Dermis microvascular lymphatic vessel endothelial cell (primary cell): ENCODE data around the gene JCAD. TPM values are rescaled to one million over a fixed set of nuclear protein-coding genes. Genes with fewer than 3 reads are reported as not detected.
"Not testable (repeated sequence)": the region's sequence is repeated elsewhere in the genome, so short reads cannot be mapped to it uniquely, and the experiment has no call there.

Experiments
- DNase-seq, 2 donors: peaks; one replicate each; pipeline versions ENCODE4 v3.0.0 to v3.0.0-alpha.2; 2010; ENCODE audit warnings: low read depth in 2 of 2
- total RNA-seq: library from RNA; depleted of rRNA; stranded (reverse); fragments of >200 nt; gene quantifications from 2 replicates; pipeline ENCODE4 v1.2.1, GENCODE V29; 2014

Gene JCAD
- total RNA-seq, 1 donor from 2014 or later, result 50.6 TPM

- no peak for DNase-seq
Measured at GRCh38 chr10:30026578-30026977, 32.8 kb downstream of the JCAD start.

- DNase-seq, result no peak
Measured at GRCh38 chr10:30026080-30026479, 33.3 kb downstream of the JCAD start.

GRCh38 chr10:30025428-30025827 is 34.0 kb downstream of the JCAD start:
- not testable (repeated sequence) for DNase-seq

GRCh38 chr10:30022590-30022989 is 36.8 kb downstream of the JCAD start:
- DNase-seq, result no peak

GRCh38 chr10:30019468-30019867 is 39.9 kb downstream of the JCAD start:
- no peak for DNase-seq

GRCh38 chr10:30018496-30018895 is 40.9 kb downstream of the JCAD start:
- no peak for DNase-seq

- DNase-seq, result no peak
Measured at GRCh38 chr10:30017966-30018365, 41.4 kb downstream of the JCAD start.

- no peak for DNase-seq
Measured at GRCh38 chr10:30017556-30017955, 41.8 kb downstream of the JCAD start.

- no peak for DNase-seq
Measured at GRCh38 chr10:30014511-30014910, 44.9 kb downstream of the JCAD start.

- DNase-seq, result no peak
Measured at GRCh38 chr10:30013757-30014156, 45.6 kb downstream of the JCAD start.

GRCh38 chr10:30011956-30012647 is 47.3 kb downstream of the JCAD start:
- no peak for DNase-seq

GRCh38 chr10:30011396-30011795 is 48.0 kb downstream of the JCAD start:
- DNase-seq, result no peak

- DNase-seq, result peak; percentile 22 to 56
Measured at GRCh38 chr10:30007406-30007805, 52.0 kb downstream of the JCAD start.

- DNase-seq, result no peak
Measured at GRCh38 chr10:30006410-30006809, 53.0 kb downstream of the JCAD start.

- not testable (repeated sequence) for DNase-seq
Measured at GRCh38 chr10:30005116-30005515, 54.3 kb downstream of the JCAD start.

- peak; percentile 80 to 90 for DNase-seq
Measured at GRCh38 chr10:30002426-30003266, 56.7 kb downstream of the JCAD start.

- DNase-seq, result peak; percentile 64 to 97
Measured at GRCh38 chr10:30000802-30001571, 58.4 kb downstream of the JCAD start.

GRCh38 chr10:29998142-29998808 is 61.1 kb downstream of the JCAD start:
- peak; percentile 83 to 88 for DNase-seq

- no peak for DNase-seq
Measured at GRCh38 chr10:29994811-29995210, 64.6 kb downstream of the JCAD start.

- DNase-seq, result no peak
Measured at GRCh38 chr10:29993319-29993915, 66.0 kb downstream of the JCAD start.

GRCh38 chr10:29992914-29993313 is 66.5 kb downstream of the JCAD start:
- DNase-seq, result no peak
